ENCODE measurements around the gene SGTA. TPM values are rescaled to one million over a fixed set of nuclear protein-coding genes. Genes with fewer than 3 reads are reported as not detected.

Gene SGTA
- total RNA-seq, 1 experiment from 2014 or later = 109 TPM

- no TSS peak for BruUV-seq (replicated peaks)
- H3K27me3 ChIP-seq (ENCODE audit: insufficient read depth, low read length) = no peaks in the 10 kb centered on the region
- H3K4me3 ChIP-seq (replicated peaks in 1 of 2; ENCODE audit: low read depth in 1 of 2, low read length in 2 of 2) = no peak overlapping the region
- RAD21 ChIA-PET (ENCODE audit: low non-redundant PET in 1 of 2, low total read pairs in 2 of 2, uncharacterized antibody in 2 of 2, unreplicated experiment in 2 of 2) = no interaction called here
- no peak overlapping the region for H2AFZ ChIP-seq (ENCODE audit: low read depth, low read length, poor library complexity, severe bottlenecking)
- H3K27ac ChIP-seq (ENCODE audit: low read depth, low read length) = no peak overlapping the region; the same call in 1 of the 2 replicates
- DNase-seq (ENCODE audit: low read depth, low spot score) = no peak
- H3K79me2 ChIP-seq (ENCODE audit: insufficient read depth, low read length) = no peaks in the 10 kb centered on the region
- peaks cover 2 to 4% of the 10 kb centered on the region in 2 experiments; a peak in 3 of 4 replicates for H3K4me1 ChIP-seq (ENCODE audit: control insufficient read depth in 1 of 2, insufficient read depth in 2 of 2, low read length in 2 of 2)
- H3K36me3 ChIP-seq (ENCODE audit: control insufficient read depth in 1 of 2, insufficient read depth in 2 of 2, low read length in 2 of 2) = no peaks in the 10 kb centered on the region
- CTCF ChIA-PET = no interaction called here
- POLR2A ChIA-PET = no interaction called here
- H3K4me2 ChIP-seq (ENCODE audit: low read length) = no peak overlapping the region
- TF ChIP-seq SIN3A (IDR thresholded peaks at IDR 0.05; ENCODE audit: low read depth) = no peak
- no peak for TF ChIP-seq MAX (IDR thresholded peaks at IDR 0.05)
- TF ChIP-seq ATF3 (IDR thresholded peaks at IDR 0.05) = no peak
- no peak for TF ChIP-seq REST (IDR thresholded peaks at IDR 0.05; ENCODE audit: low read depth)
- TF ChIP-seq CTCF (IDR thresholded peaks at IDR 0.05 in 2 of 3, conservative IDR thresholded peaks at IDR 0.05 in 1 of 3; ENCODE audit: borderline replicate concordance in 1 of 3, insufficient read depth in 1 of 3, low read depth in 2 of 3, low read length in 2 of 3) = no peak
- TF ChIP-seq TCF7L2 (IDR thresholded peaks at IDR 0.05; ENCODE audit: borderline replicate concordance, extremely low read depth, insufficient read depth, insufficient read length) = no peak
- TF ChIP-seq SP1 (IDR thresholded peaks at IDR 0.05; ENCODE audit: low read depth) = no peak
- no peak for TF ChIP-seq CEBPB (IDR thresholded peaks at IDR 0.05; ENCODE audit: low read depth)
- TF ChIP-seq YY1 (IDR thresholded peaks at IDR 0.05; ENCODE audit: extremely low read depth, insufficient replicate concordance, low read depth, low read length) = no peak
- ATAC-seq = no peak
- H3K9ac ChIP-seq (ENCODE audit: low read length) = no peak overlapping the region
- H4K20me1 ChIP-seq (ENCODE audit: insufficient read depth) = no peaks in the 10 kb centered on the region
- no peaks in the 10 kb centered on the region for H3K9me3 ChIP-seq (ENCODE audit: control insufficient read depth in 1 of 2, insufficient read depth in 1 of 2, low read depth in 1 of 2, low read length in 2 of 2)
- no peaks in the 10 kb centered on the region for H3K9me2 ChIP-seq (ENCODE audit: insufficient read depth)
- intact Hi-C loops (cut with micrococcal nuclease) = no loop called here
Observed at GRCh38 chr19:2728783-2729387, 54.2 kb downstream of the SGTA start.

All from HCT116 (cell line).